Germinal center (tissue), 1 donor: ENCODE results near the gene ALDOC.
"Not testable (repeated sequence)": the region's sequence is repeated elsewhere in the genome, so short reads cannot be mapped to it uniquely, and the experiment has no call there.

Experiments
- DNase-seq: peaks from one replicate; pipeline ENCODE4 v3.0.0; 2012; ENCODE audit warnings: mixed read lengths, low spot score

Gene ALDOC

GRCh38 chr17:28582513-28582912 is 5.8 kb upstream of the ALDOC start:
- DNase-seq = no peak

DNA sequence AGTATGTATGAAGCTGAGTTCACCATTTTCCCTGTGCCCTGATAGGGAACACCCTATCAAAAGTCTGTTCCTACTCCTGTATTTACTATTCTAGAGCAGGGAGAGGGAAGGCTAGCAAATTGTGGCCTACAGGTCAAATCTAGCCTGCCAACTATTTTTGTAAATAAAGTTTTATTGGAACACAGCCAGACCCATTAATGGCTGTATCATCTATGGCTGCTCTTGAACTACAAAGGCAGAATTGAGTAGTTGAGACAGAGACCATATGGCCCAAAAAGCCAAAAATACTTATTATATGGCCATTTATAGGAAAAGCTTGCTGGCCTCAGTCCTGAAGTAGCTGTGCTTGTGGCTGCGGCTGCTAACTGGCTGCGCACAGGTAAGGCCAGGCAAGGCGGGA is 4.3 kb upstream of the ALDOC start:
- no peak for DNase-seq

DNA sequence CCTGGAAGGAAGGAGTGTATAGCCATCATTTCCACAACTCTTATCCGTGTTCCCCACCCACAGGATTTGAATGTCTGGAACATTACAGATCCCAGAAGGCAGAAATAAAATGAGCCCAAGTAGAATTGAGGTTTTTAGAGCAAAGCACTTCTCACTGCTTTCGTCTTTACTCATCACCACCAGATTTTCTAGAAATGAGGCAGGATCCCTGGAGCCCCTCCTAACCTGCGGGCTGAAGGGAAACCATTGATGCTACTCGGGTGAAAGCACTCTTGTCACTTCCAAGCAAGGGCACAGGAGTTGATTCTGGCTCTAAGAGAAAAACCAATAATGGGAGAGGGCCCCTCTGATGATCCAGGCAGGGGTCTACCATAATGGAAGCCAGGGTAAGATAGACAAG is 2.8 kb upstream of the ALDOC start:
- no peak for DNase-seq

GRCh38 chr17:28578246-28579195 is 1.8 kb upstream of the ALDOC start:
- no peak for DNase-seq

DNA sequence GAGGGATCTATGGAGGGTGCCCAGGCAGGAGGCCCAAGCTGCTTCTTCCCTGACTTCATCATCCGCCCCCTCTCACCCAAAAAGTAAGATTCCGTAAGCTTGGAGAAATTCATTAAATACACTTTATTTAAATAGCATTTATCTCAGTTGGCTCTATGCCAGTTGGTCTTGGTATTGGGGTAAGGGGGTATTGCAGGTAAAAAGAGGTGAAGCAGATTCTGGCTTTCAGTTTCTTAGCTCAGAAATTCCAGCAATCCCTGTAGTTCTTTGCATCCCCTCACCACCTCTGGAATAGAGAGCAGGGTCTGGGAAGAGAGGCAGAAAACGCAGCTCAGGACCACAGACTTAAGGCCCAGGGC is 750 bp upstream of the ALDOC start:
- DNase-seq = no peak

- not testable (repeated sequence) for DNase-seq
Measured at GRCh38 chr17:28576016-28576415, 679 bp downstream of the ALDOC start.

DNA sequence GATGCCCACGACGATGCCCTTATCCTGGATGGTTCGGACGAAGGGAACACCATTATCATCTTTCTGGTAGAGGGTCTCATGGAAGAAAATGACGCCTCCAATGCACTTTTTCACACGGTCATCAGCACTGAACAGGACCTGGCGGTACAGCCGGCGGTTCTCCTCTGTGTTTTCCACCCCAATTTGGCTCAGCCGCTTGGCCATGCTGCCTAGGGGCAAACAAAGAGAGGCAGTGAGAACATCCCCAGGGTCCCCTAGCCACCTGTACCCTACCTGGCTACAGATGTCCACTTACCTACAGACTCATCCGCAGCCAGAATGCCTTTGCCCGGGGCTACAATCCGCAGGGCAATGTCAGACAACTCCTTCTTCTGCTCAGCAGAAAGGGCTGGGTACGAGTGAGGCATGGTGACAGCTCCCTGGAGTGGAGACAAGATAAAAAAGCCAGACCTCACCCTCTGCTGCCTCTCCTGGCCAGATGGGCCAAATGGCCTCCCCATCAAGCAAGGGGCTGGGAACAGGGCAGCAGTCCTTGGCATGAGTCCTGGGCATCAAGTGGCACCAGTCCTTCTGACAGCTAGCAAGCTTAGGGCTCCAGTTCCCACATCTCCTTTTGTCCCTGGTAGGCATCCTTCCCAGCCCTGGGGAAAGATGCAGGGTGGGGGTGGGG is 1.4 kb downstream of the ALDOC start:
- DNase-seq = no peak

- no peak for DNase-seq
Measured at GRCh38 chr17:28574526-28574925, 2.2 kb downstream of the ALDOC start.

- DNase-seq = no peak
Measured at GRCh38 chr17:28573966-28574480, 2.7 kb downstream of the ALDOC start.

DNA sequence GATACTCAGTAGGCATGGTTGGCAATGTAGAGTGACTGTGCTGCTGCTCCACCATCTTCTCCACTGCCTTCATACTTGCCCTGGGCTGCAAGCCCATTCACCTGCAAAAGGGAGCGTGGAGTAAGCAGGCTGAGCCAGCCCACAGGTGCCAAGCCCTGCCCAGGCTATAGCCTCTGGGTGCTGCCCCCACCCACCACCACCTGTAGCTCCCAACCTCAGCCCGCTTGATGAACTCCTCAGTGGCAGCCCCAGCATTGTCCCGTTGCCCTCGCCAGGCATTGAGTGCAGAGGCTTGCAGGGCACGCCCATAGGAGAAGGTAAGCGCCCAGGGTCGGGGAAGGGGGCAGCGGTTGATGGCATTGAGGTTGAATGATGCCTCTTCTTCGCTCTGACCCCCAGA is 3.2 kb downstream of the ALDOC start:
- no peak for DNase-seq

DNA sequence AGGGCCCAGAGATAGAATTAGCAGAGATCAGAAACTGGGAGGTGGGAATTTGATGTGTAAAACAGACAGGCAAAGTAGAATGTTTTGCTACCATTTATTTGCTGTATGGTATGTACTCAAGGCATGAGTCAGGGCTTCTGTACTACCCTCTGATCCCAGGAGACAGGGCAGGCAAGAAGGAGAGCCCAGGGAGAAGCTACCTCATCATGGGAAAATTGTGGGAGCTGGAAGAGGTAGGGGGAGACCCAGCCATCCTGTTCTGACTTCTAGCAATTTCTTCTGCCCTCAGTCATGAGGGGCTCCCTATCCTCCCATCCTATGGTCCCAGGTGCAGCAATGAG is 3.7 kb downstream of the ALDOC start:
- DNase-seq = no peak

DNA sequence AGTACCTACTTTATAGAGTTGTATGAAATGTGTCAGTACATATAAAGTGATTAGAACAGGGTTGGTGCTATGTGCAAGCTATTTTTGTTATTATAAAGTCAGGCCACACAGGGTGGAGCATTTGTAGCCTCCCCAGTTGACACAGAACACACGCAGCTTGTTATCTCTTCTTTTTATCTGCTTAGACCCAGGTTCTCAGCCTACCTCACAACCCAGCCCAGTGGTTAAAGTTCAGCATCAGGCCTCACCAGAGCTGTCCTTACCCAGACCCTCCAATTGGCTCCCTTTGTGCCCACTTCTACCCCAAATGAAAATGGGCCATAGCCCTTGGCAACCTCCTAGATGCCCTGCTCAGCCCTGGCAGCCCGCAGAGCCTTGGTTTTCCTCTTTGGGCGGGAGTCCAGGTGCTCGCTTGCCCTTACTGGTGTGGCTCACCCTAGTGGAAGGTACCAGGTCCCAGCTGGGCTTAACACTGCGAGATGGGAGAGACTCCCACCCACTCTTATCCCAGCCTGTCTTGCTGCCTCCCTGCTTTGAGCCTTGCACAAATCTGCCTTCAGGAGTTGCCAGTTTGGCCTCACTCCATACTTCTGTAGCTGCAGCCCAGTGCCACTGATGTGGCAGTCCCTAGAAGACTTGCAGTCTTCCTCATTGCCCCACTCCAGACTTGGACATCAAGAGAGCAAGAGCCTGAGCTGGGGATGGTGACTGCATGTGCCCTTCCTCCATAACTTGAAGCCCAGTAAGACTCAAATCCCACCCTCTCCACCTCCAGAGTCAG is 4.2 kb downstream of the ALDOC start:
- DNase-seq = no peak

GRCh38 chr17:28571361-28572122 is 5.2 kb downstream of the ALDOC start, which contains the start of gene PIGS:
TSS of gene PIGS (minus strand) at chr17:28571524. CDS start at chr17:28571496, 28 bp downstream.
- peak; percentile 97 for DNase-seq

DNA sequence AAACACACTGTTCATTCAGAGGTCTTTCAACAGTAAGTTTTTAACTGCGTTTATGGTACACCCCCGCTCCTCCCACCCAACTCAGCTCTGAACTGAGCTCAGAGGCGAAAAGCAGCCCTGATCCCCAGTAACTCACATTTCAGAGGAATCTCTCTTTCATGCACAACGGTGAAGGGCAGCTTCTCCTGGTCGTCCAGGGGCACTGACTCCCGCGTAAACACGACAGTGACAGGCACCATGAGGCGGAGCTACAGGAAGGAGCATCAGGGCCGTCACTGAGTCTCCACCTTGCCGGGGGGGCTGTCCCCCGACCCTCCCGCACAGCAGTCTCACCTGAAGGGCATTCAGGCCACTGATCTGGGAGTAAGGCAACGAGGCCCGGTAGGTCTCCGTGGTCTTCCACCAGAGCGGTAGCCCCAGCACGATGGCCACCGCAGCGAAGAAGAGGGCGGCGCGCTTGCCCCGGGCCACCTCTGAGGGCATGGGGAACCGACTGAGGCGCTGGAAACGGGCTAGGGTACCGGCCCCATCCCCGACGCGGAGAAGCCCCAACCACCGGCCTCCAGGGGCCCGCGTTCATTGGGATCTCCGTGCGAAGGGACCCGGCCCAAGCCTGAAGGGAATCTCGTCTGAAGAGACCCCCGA is 5.9 kb downstream of the ALDOC start:
- peak; percentile 51 for DNase-seq

DNA sequence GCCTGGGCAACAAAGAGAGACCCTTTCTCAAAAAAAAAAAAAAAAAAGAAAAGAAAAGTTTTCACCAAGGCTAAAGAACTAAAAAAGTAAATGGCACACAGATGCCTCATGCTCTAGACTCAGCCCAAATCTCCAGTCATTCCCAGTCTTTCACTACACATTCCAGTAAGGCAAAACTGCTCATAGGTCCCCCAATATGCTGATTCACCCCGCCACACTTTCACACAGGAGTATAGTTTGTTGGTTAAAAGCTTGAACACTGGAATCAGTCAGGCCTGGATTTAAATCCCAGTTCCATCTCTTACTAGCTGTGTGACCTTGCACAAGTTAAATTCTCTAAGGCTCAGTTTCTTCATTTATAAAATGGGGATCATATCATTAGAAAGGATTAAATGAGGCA is 7.2 kb downstream of the ALDOC start:
- no peak for DNase-seq

GRCh38 chr17:28567604-28568003 is 9.1 kb downstream of the ALDOC start:
- peak; percentile 74 for DNase-seq

DNA sequence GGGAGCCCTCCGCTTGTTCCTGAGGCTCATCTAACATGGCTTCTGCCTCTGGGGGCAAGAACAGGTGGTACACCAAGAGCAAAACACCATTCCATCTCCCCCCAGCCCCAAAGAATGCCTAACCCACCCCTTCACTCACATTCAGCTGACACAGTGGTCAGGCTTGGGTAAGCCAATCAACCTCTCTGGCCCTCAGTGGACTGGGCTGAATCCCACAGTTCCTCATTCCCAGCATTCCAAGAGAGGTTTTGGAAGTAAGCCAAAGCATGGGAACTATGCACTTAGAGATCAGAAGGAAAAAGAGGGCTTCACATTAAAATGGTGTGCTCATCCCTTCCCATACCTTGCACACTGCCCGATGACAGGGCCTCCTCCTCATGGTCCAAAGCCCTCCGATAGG is 13.2 kb downstream of the ALDOC start:
- DNase-seq = no peak

GRCh38 chr17:28555022-28555421 is 21.7 kb downstream of the ALDOC start:
- DNase-seq = no peak

DNA sequence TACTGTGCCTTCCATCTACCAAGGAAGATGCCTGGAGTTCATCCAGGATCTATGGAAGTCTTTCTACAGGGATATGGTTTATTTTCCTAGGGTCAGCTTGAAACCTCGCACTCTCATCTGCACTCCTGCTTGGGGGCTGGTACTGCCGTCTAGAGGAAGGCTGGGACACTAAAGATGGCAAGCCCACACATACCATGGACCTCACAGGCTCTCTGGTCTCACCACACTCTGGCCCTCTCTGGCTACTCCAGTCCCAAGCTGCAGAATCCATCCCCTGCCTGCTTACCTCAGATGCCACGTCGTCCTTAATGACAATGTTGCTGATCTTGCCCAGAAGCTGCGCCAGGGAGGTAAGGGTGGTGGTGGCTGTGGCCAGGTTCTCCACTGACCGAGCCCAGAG is 22.1 kb downstream of the ALDOC start:
- DNase-seq = no peak

GRCh38 chr17:28553000-28553505 is 23.6 kb downstream of the ALDOC start:
- DNase-seq = no peak
